GM15510 (cell line): ENCODE results near the gene PCED1B.

Source experiments
- POLR2A ChIP-seq: IDR thresholded peaks from 3 replicates; pipeline ENCODE4 v1.6.1; 2011; ENCODE audit warnings: borderline replicate concordance; ENCODE audit not compliant: insufficient read length; ENCODE audit errors: extremely low read depth

PCED1B gene

GRCh38 chr12:47206450-47207339 lies 127.3 kb downstream of the PCED1B start:
- TF ChIP-seq POLR2A = no peak

- no peak for TF ChIP-seq POLR2A
Observed at GRCh38 chr12:47207340-47207717, 127.9 kb downstream of the PCED1B start.

DNA sequence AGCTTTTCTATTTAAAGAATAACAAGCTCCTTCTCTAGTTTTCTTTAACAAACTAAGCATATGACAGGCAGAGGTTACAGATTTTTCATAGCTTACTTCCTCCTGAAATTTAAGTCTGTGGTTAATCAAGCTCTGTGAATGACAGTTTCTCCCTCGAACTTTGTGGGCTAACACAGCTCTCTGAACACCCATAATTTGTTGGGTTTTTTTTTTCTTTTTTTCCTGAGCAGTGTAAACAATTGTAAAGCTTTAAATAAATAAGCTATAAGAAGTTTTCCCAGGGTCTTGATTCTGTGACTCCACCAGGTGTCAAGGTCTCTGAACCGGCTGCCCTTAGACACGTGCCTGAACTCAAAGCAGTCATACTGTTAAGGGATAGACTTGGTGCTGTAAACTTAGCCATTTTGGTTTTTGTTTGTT lies 128.4 kb downstream of the PCED1B start:
- no peak for TF ChIP-seq POLR2A

- TF ChIP-seq POLR2A = no peak
Observed at GRCh38 chr12:47209014-47209413, 129.6 kb downstream of the PCED1B start.

- TF ChIP-seq POLR2A = no peak
Observed at GRCh38 chr12:47210776-47211175, 131.4 kb downstream of the PCED1B start.

GRCh38 chr12:47212701-47213039 lies 133.2 kb downstream of the PCED1B start:
- TF ChIP-seq POLR2A = no peak

- TF ChIP-seq POLR2A = no peak
Observed at GRCh38 chr12:47213396-47213795, 134.0 kb downstream of the PCED1B start.

GRCh38 chr12:47214001-47214619 lies 134.7 kb downstream of the PCED1B start:
- no peak for TF ChIP-seq POLR2A

DNA sequence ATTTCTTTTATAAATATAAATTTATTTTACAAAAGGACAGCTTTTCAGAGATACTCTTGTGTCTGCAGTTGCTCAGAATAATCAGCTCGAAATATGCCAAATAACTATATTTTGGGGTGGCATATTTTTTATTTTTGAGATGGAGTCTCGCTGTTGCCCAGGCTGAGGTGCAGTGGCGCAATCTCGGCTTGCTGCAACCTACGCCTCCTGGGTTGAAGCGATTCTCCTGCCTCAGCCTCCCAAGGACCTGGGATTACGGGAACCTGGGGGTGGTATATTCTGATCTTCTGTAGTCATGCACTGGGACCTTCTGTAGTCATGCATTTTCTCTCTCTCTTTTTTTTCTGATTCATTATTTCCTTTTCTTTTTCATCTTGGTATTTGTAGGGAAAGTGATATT lies 135.3 kb downstream of the PCED1B start:
- no peak for TF ChIP-seq POLR2A

DNA sequence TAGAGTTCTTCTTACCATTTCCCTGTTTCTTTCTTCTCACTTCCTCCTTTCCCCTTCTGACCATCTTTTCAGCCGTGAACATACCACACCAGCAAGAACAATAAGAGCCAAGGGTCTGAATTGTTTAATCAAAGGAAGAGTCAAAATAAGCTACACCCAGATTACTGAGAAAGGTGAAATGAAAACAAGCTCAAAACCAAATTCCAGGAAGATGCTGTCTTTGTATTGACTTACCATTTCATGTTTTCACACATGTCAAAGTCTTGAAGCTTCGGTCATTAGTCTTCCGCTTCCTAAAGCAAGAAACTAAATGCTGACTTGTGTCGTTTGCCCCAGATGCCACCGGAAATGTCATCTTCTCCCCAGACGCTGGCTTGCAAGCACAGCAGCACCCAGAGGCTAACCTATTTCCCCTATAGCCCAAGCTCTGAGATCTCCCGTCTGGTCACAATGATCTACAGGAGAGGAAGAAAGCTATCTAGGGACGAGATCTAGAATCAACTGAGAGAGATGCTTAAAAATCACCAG lies 136.8 kb downstream of the PCED1B start:
- peak; percentile 47 for TF ChIP-seq POLR2A

DNA sequence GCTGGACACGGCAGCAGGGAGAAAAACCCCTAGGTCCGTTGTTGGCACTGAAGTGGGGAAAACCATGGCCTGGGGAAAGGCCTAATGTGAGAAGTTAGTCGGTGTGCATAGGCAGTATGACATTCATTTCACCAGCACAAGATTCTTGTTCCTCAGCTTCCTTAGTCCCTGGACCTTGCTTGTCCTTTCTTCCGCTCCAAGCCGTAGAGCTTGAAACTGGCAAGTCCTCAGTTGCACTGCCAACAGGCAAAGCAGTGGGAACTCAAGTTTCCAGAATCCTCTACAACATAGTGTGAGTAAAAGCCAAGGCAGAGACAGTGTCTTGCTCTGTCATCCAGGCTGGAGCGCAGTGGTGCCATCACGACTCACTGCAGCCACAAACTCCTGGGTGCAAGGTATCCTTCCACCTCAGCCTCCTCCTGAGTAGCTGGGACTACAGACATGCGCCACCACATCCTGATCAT lies 138.8 kb downstream of the PCED1B start:
- TF ChIP-seq POLR2A = no peak

- TF ChIP-seq POLR2A = no peak
Observed at GRCh38 chr12:47219243-47219642, 139.8 kb downstream of the PCED1B start.

GRCh38 chr12:47221256-47222023 lies 142.0 kb downstream of the PCED1B start:
- no peak for TF ChIP-seq POLR2A

DNA sequence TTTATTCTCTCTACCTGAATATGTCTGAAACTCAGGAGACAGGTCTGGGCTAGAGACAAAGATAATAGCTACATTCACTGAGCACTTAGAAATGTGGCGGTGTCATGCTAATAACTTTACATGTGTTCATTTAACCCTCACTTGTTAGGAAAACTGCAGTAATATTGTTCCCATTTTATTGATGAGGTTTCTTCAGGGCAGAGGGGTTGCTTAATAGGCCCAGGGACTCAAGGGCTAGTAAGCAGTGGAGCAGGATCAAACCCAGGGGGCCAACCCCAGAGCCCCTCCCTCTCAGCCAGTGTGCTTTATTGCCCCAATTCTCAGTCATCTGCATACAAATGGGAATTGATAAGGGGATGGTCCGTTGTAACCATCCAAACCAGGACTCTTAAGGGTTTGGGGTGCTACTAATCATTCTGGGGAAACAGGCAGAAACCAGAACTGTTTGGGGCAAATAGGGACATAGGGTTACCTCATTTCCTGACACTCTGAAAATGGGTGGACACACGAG lies 143.2 kb downstream of the PCED1B start:
- no peak for TF ChIP-seq POLR2A
